ENCODE measurements around the gene CAMTA1. TPM values are rescaled to one million over a fixed set of nuclear protein-coding genes. Genes with fewer than 3 reads are reported as not detected.

The CAMTA1 gene
- total and polyA plus RNA-seq, 12 donors: 123 to 265 (median 142) TPM

DNA sequence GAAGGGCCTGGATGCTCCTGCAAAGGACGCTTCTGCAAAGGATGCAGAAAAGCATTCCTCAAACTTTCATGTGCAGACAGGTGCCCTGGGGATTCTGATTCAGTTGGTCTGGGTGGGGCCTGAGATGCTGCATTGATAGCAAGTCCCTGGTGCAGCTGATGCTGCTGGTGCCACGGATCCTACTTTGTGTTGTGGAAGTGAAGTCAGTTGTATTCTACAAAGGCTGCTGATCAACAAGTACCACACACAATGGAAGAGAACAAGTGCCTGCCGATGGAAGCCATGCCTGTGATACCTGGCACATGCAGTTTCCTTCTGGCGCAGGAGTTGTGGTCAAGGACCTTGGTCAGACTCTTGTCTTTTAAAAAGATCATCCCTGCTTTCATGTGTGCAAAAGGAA is 478.8 kb downstream of the CAMTA1 start:
- H3K36me3 ChIP-seq: no peaks in the 10 kb centered on the region
- no peak for DNase-seq
- H3K9me3 ChIP-seq: peaks cover 0 to 11% (median 5%) of the 10 kb centered on the region in 11 donors
- TF ChIP-seq, protein P1, sequence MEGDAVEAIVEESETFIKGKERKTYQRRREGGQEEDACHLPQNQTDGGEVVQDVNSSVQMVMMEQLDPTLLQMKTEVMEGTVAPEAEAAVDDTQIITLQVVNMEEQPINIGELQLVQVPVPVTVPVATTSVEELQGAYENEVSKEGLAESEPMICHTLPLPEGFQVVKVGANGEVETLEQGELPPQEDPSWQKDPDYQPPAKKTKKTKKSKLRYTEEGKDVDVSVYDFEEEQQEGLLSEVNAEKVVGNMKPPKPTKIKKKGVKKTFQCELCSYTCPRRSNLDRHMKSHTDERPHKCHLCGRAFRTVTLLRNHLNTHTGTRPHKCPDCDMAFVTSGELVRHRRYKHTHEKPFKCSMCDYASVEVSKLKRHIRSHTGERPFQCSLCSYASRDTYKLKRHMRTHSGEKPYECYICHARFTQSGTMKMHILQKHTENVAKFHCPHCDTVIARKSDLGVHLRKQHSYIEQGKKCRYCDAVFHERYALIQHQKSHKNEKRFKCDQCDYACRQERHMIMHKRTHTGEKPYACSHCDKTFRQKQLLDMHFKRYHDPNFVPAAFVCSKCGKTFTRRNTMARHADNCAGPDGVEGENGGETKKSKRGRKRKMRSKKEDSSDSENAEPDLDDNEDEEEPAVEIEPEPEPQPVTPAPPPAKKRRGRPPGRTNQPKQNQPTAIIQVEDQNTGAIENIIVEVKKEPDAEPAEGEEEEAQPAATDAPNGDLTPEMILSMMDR (IDR thresholded peaks at IDR 0.05): no peak
- peaks cover 0 to 12% (median 3%) of the 10 kb centered on the region in 7 donors for H3K27me3 ChIP-seq
- ATAC-seq: no peak
- H3K27ac ChIP-seq: no peak overlapping the region
- no peak overlapping the region for H3K4me3 ChIP-seq
- H3K4me1 ChIP-seq: no peaks in the 10 kb centered on the region
- intact Hi-C loops (cut with DNase I): loop anchor here in 1 of 10 donors (1.0 kb wide), 1 partner anchor 17 kb away; no protein-coding TSS in a partner anchor
- WGBS, 2 donors: 73 to 82% methylated on average over 4 of the region's 4 CpGs

GRCh38 chr1:7265771-7266371 is 480.6 kb downstream of the CAMTA1 start:
- no peak overlapping the region for H3K27ac ChIP-seq
- TF ChIP-seq, protein P1 (IDR thresholded peaks at IDR 0.05): no peak
- H3K4me3 ChIP-seq: no peak overlapping the region
- intact Hi-C loops (cut with DNase I): no loop called here
- H3K4me1 ChIP-seq: no peaks in the 10 kb centered on the region
- peaks cover 0 to 25% (median 13%) of the 10 kb centered on the region in 11 donors for H3K9me3 ChIP-seq
- peaks cover 0 to 12% (median 3%) of the 10 kb centered on the region in 7 donors for H3K27me3 ChIP-seq
- ATAC-seq (no peak), DNase-seq (no peak)
- 59 to 62% methylated on average over 9 of the region's 9 CpGs for WGBS, 2 donors
- H3K36me3 ChIP-seq: no peaks in the 10 kb centered on the region

DNA sequence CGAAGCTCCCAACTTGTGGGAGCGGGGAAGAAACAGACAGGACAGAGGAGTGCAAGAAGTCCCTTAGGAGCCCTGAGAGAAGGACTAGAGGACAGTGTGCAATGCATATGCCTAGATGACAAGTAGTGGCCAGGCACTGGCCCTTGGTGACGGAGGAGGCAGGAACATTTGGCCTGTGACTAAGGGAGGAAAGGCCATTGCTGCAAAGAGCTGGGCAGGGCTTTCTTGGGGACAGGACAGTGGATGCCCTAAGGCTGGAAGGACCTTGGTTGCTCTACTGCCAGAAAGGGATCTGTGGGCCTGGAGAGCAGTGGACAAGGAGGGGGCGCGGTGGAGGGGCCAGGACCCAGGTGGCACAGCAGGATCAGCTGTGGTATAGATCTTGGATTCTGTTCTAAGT is 481.3 kb downstream of the CAMTA1 start:
- Histone ChIP-seq H3K4me1 (no peaks in the 10 kb centered on the region), H3K27ac (no peak overlapping the region), H3K36me3 (no peaks in the 10 kb centered on the region), H3K27me3 (peaks cover 0 to 12% (median 0%) of the 10 kb centered on the region in 7 donors), H3K9me3 (peaks cover 0 to 25% (median 13%) of the 10 kb centered on the region in 11 donors), H3K4me3 (no peak overlapping the region)
- 55 to 65% methylated on average over 5 of the region's 5 CpGs for WGBS, 2 donors
- DNase-seq (no peak), ATAC-seq (no peak)
- intact Hi-C loops (cut with DNase I): no loop called here
- TF ChIP-seq, protein P1 (IDR thresholded peaks at IDR 0.05): no peak

DNA sequence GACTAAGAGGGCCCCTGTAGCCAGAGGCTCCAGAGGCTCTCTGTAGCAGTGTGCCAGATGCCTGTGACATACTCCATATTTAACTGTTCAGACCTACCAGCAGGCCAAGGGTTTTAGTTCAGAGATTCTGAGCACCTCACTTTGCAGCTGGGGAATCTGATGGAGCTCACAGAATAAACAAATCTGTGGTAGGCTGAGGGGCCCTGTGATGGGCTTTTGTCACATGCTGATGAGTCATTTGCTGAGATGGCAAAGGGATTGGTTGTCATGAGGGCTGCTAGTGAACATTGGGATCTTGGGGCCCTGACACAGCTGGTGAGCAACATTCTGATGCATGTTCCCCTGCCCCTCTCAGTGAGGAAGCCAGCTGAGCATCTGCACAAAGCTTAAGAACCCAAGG is 482.2 kb downstream of the CAMTA1 start:
- peaks cover 0 to 12% (median 0%) of the 10 kb centered on the region in 7 donors for H3K27me3 ChIP-seq
- H3K4me1 ChIP-seq: no peaks in the 10 kb centered on the region
- intact Hi-C loops (cut with DNase I): no loop called here
- no peak overlapping the region for H3K4me3 ChIP-seq
- DNase-seq: no peak
- no peak overlapping the region for H3K27ac ChIP-seq
- TF ChIP-seq, protein P1 (IDR thresholded peaks at IDR 0.05): no peak
- H3K36me3 ChIP-seq: no peaks in the 10 kb centered on the region
- peaks cover 0 to 25% (median 13%) of the 10 kb centered on the region in 11 donors for H3K9me3 ChIP-seq
- ATAC-seq: no peak
